ENCODE data around the gene NCOA7. TPM values are rescaled to one million over a fixed set of nuclear protein-coding genes. Genes with fewer than 3 reads are reported as not detected.
"Not testable (repeated sequence)": the region's sequence is repeated elsewhere in the genome, so short reads cannot be mapped to it uniquely, and the experiment has no call there.

NCOA7 gene
- total and polyA plus RNA-seq, 4 donors, result 39.6 to 113 (median 48.8) TPM

GRCh38 chr6:125904871-125905270 lies 114.1 kb downstream of the NCOA7 start:
- 92% methylated on average over 2 of the region's 3 CpGs for WGBS (ENCODE audit: insufficient coverage)
- no peak overlapping the region for H3K4me3 ChIP-seq (ENCODE audit: low read depth, low read length)
- no peak overlapping the region for H3K27ac ChIP-seq (ENCODE audit: low read depth, low read length)
- no peaks in the 10 kb centered on the region for H3K36me3 ChIP-seq (ENCODE audit: control insufficient read depth, insufficient read depth, low read length)
- no peaks in the 10 kb centered on the region for H3K4me1 ChIP-seq (ENCODE audit: control insufficient read depth, insufficient read depth, low read length)
- DNase-seq (ENCODE audit: low read depth in 4 of 6, low spot score in 6 of 6), result no peak
- no peaks in the 10 kb centered on the region for H3K27me3 ChIP-seq (ENCODE audit: control insufficient read depth, insufficient read depth, low read length)
- H3K9me3 ChIP-seq (ENCODE audit: control insufficient read depth, insufficient read depth, low read length), result no peaks in the 10 kb centered on the region

- no peak for DNase-seq (ENCODE audit: low read depth in 4 of 6, low spot score in 6 of 6)
- Histone ChIP-seq H3K27ac (ENCODE audit: low read depth, low read length) (no peak overlapping the region), H3K9me3 (ENCODE audit: control insufficient read depth, insufficient read depth, low read length) (no peaks in the 10 kb centered on the region), H3K27me3 (ENCODE audit: control insufficient read depth, insufficient read depth, low read length) (no peaks in the 10 kb centered on the region), H3K36me3 (ENCODE audit: control insufficient read depth, insufficient read depth, low read length) (no peaks in the 10 kb centered on the region), H3K4me3 (ENCODE audit: low read depth, low read length) (no peak overlapping the region), H3K4me1 (ENCODE audit: control insufficient read depth, insufficient read depth, low read length) (no peaks in the 10 kb centered on the region)
- WGBS (ENCODE audit: insufficient coverage), result 47% methylated on average over 2 of the region's 5 CpGs
Measured at GRCh38 chr6:125906158-125906998, 115.6 kb downstream of the NCOA7 start.

- Histone ChIP-seq H3K36me3 (ENCODE audit: control insufficient read depth, insufficient read depth, low read length) (no peaks in the 10 kb centered on the region), H3K4me1 (ENCODE audit: control insufficient read depth, insufficient read depth, low read length) (no peaks in the 10 kb centered on the region), H3K4me3 (ENCODE audit: low read depth, low read length) (no peak overlapping the region), H3K27me3 (ENCODE audit: control insufficient read depth, insufficient read depth, low read length) (no peaks in the 10 kb centered on the region), H3K27ac (ENCODE audit: low read depth, low read length) (no peak overlapping the region), H3K9me3 (ENCODE audit: control insufficient read depth, insufficient read depth, low read length) (no peaks in the 10 kb centered on the region)
- WGBS (ENCODE audit: insufficient coverage), result no CpG with 5 or more reads among the region's 3 CpGs
- no peak for DNase-seq (ENCODE audit: low read depth in 4 of 6, low spot score in 6 of 6)
Measured at GRCh38 chr6:125910527-125910926, 119.8 kb downstream of the NCOA7 start.

GRCh38 chr6:125911051-125911451 lies 120.3 kb downstream of the NCOA7 start:
- H3K36me3 ChIP-seq (ENCODE audit: control insufficient read depth, insufficient read depth, low read length); H3K27me3 ChIP-seq (ENCODE audit: control insufficient read depth, insufficient read depth, low read length); H3K4me3 ChIP-seq (ENCODE audit: low read depth, low read length); H3K4me1 ChIP-seq (ENCODE audit: control insufficient read depth, insufficient read depth, low read length); H3K27ac ChIP-seq (ENCODE audit: low read depth, low read length); DNase-seq (ENCODE audit: low read depth in 4 of 6, low spot score in 6 of 6); H3K9me3 ChIP-seq (ENCODE audit: control insufficient read depth, insufficient read depth, low read length): not testable (repeated sequence)
- WGBS (ENCODE audit: insufficient coverage), result 20% methylated on average over 3 of the region's 4 CpGs

- not testable (repeated sequence) for DNase-seq (ENCODE audit: low read depth in 4 of 6, low spot score in 6 of 6); H3K27me3 ChIP-seq (ENCODE audit: control insufficient read depth, insufficient read depth, low read length); H3K4me3 ChIP-seq (ENCODE audit: low read depth, low read length); H3K36me3 ChIP-seq (ENCODE audit: control insufficient read depth, insufficient read depth, low read length); H3K4me1 ChIP-seq (ENCODE audit: control insufficient read depth, insufficient read depth, low read length); H3K27ac ChIP-seq (ENCODE audit: low read depth, low read length); H3K9me3 ChIP-seq (ENCODE audit: control insufficient read depth, insufficient read depth, low read length)
- 50% methylated on average over 1 of the region's 2 CpGs for WGBS (ENCODE audit: insufficient coverage)
Measured at GRCh38 chr6:125912430-125912829, 121.7 kb downstream of the NCOA7 start.

GRCh38 chr6:125913145-125913544 lies 122.4 kb downstream of the NCOA7 start:
- WGBS (ENCODE audit: insufficient coverage), result no CpG with 5 or more reads among the region's 1 CpG
- DNase-seq (ENCODE audit: low read depth in 4 of 6, low spot score in 6 of 6), result no peak
- Histone ChIP-seq H3K36me3 (ENCODE audit: control insufficient read depth, insufficient read depth, low read length) (no peaks in the 10 kb centered on the region), H3K27ac (ENCODE audit: low read depth, low read length) (no peak overlapping the region), H3K9me3 (ENCODE audit: control insufficient read depth, insufficient read depth, low read length) (no peaks in the 10 kb centered on the region), H3K4me1 (ENCODE audit: control insufficient read depth, insufficient read depth, low read length) (no peaks in the 10 kb centered on the region), H3K27me3 (ENCODE audit: control insufficient read depth, insufficient read depth, low read length) (no peaks in the 10 kb centered on the region), H3K4me3 (ENCODE audit: low read depth, low read length) (no peak overlapping the region)

- no peak overlapping the region for H3K27ac ChIP-seq (ENCODE audit: low read depth, low read length)
- DNase-seq (ENCODE audit: low read depth in 4 of 6, low spot score in 6 of 6), result no peak
- WGBS (ENCODE audit: insufficient coverage), result 60% methylated on average over 1 of the region's 5 CpGs
Measured at GRCh38 chr6:125913864-125914351, 123.1 kb downstream of the NCOA7 start.

GRCh38 chr6:125918230-125918629 lies 127.5 kb downstream of the NCOA7 start:
- H3K27me3 ChIP-seq (ENCODE audit: control insufficient read depth, insufficient read depth, low read length), result no peaks in the 10 kb centered on the region
- 44% methylated on average over 1 of the region's 4 CpGs for WGBS (ENCODE audit: insufficient coverage)
- no peaks in the 10 kb centered on the region for H3K9me3 ChIP-seq (ENCODE audit: control insufficient read depth, insufficient read depth, low read length)
- no peaks in the 10 kb centered on the region for H3K4me1 ChIP-seq (ENCODE audit: control insufficient read depth, insufficient read depth, low read length)
- no peak overlapping the region for H3K27ac ChIP-seq (ENCODE audit: low read depth, low read length)
- H3K36me3 ChIP-seq (ENCODE audit: control insufficient read depth, insufficient read depth, low read length), result peaks cover 4% of the 10 kb centered on the region
- no peak for DNase-seq (ENCODE audit: low read depth in 4 of 6, low spot score in 6 of 6)
- no peak overlapping the region for H3K4me3 ChIP-seq (ENCODE audit: low read depth, low read length)

More at GRCh38 chr6:125913864-125914351, 123.1 kb downstream of the NCOA7 start:
- H3K4me3 ChIP-seq (ENCODE audit: low read depth, low read length), result no peak overlapping the region
- H3K4me1 ChIP-seq (ENCODE audit: control insufficient read depth, insufficient read depth, low read length), result no peaks in the 10 kb centered on the region
- H3K9me3 ChIP-seq (ENCODE audit: control insufficient read depth, insufficient read depth, low read length), result no peaks in the 10 kb centered on the region
- no peaks in the 10 kb centered on the region for H3K27me3 ChIP-seq (ENCODE audit: control insufficient read depth, insufficient read depth, low read length)
- H3K36me3 ChIP-seq (ENCODE audit: control insufficient read depth, insufficient read depth, low read length), result no peaks in the 10 kb centered on the region

- Histone ChIP-seq H3K27me3 (ENCODE audit: control insufficient read depth, insufficient read depth, low read length) (no peaks in the 10 kb centered on the region), H3K4me3 (ENCODE audit: low read depth, low read length) (peak overlapping the region; percentile 20), H3K4me1 (ENCODE audit: control insufficient read depth, insufficient read depth, low read length) (no peaks in the 10 kb centered on the region), H3K9me3 (ENCODE audit: control insufficient read depth, insufficient read depth, low read length) (no peaks in the 10 kb centered on the region), H3K27ac (ENCODE audit: low read depth, low read length) (peak overlapping the region; percentile 70), H3K36me3 (ENCODE audit: control insufficient read depth, insufficient read depth, low read length) (peaks cover 4% of the 10 kb centered on the region)
- WGBS (ENCODE audit: insufficient coverage), result 46% methylated on average over 5 of the region's 13 CpGs
- peak in 3 of 6 donors; percentile 31 to 81 (median 72) for DNase-seq (ENCODE audit: low read depth in 4 of 6, low spot score in 6 of 6)
Measured at GRCh38 chr6:125918681-125919566, 128.2 kb downstream of the NCOA7 start.
